Measurements from ENCODE around the gene ABHD4.

The ABHD4 gene

GRCh38 chr14:22593601-22594000 lies 4.5 kb upstream of the ABHD4 start:
- no peak for TF ChIP-seq CTCF (IDR thresholded peaks at IDR 0.05; ENCODE audit: insufficient read depth, missing control alignments)
- no peak for DNase-seq (ENCODE audit: insufficient read length, low spot score)
- FAIRE-seq: no peak

GRCh38 chr14:22594156-22594716 lies 3.9 kb upstream of the ABHD4 start:
- no peak for DNase-seq (ENCODE audit: insufficient read length, low spot score)
- no peak for TF ChIP-seq CTCF (IDR thresholded peaks at IDR 0.05; ENCODE audit: insufficient read depth, missing control alignments)
- FAIRE-seq: no peak

DNA sequence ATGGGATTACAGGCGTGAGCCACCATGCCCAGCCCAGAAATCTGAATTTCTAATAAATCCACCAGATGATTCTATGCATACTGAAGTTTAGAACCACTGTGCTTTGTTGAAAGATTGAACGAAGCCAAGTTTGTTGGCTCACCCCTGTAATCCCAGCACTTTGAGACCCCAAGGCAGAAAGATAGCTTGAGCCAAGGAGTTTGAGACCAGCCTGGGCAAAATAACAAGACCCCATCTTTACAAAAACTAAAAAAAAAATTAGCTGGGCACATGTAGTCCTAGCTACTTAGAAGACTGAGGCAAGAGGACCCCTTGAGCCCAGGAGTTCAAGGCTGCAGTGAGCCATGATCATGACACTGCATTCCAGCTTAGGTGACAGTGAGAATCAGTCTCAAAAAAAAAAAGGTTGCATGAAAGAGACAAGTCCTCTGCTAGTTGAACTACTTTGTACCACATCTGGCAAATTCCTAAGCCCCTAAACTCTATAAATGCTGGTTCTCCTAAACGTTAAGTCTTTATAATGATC lies 1.7 kb upstream of the ABHD4 start:
- FAIRE-seq (no peak), DNase-seq (ENCODE audit: insufficient read length, low spot score) (no peak)
- TF ChIP-seq CTCF (IDR thresholded peaks at IDR 0.05; ENCODE audit: insufficient read depth, missing control alignments): no peak

DNA sequence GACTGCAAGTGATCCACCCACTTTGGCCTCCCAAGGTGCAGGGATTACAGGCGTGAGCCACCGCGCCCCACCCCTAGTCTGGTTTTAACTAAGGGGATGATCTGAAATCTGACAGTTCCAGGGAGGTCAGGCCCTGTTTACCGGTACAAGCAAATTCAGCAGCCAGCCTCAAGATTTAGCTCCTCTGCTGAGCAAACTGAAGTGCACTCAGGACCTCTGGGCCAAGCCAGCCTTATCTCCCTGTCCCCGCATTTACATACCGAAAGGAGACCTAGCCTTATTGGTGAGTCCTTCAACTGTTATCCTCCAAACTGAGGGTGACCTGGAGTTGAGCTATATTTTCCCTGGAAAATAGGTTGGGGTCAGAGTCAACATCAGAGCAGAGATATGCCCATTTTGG lies 835 bp upstream of the ABHD4 start:
- FAIRE-seq (no peak), DNase-seq (ENCODE audit: insufficient read length, low spot score) (no peak)
- no peak for TF ChIP-seq CTCF (IDR thresholded peaks at IDR 0.05; ENCODE audit: insufficient read depth, missing control alignments)

DNA sequence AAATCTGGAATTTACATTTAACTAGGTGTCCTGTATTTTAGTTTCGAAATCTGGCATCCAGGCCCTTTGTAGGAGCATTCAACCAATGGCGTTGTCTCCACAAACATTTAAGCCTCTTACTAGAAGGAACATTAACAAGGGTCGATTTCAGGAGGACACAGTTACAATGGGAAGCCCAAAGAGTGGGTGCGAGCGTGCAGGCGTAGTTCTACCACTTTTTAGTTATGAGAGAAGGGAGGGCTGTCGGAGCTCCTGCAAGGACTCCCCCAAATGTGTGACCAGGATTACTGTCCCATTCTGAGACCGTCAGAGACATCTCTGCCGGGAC lies 365 bp upstream of the ABHD4 start:
- no peak for DNase-seq (ENCODE audit: insufficient read length, low spot score)
- no peak for TF ChIP-seq CTCF (IDR thresholded peaks at IDR 0.05; ENCODE audit: insufficient read depth, missing control alignments)
- FAIRE-seq: no peak

- FAIRE-seq: no peak
- no peak for TF ChIP-seq CTCF (IDR thresholded peaks at IDR 0.05; ENCODE audit: insufficient read depth, missing control alignments)
- DNase-seq (ENCODE audit: insufficient read length, low spot score): no peak
These were observed 770 bp downstream of the ABHD4 start for GRCh38 chr14:22598896-22599244.

- TF ChIP-seq CTCF (IDR thresholded peaks at IDR 0.05; ENCODE audit: insufficient read depth, missing control alignments): no peak
- DNase-seq (ENCODE audit: insufficient read length, low spot score) (no peak), FAIRE-seq (no peak)
These were observed 1.2 kb downstream of the ABHD4 start for GRCh38 chr14:22599349-22599748.
